Measurements from ENCODE around the gene GALNTL6.
"Not testable (repeated sequence)": the region's sequence is repeated elsewhere in the genome, so short reads cannot be mapped to it uniquely, and the experiment has no call there.

Gene GALNTL6

DNA sequence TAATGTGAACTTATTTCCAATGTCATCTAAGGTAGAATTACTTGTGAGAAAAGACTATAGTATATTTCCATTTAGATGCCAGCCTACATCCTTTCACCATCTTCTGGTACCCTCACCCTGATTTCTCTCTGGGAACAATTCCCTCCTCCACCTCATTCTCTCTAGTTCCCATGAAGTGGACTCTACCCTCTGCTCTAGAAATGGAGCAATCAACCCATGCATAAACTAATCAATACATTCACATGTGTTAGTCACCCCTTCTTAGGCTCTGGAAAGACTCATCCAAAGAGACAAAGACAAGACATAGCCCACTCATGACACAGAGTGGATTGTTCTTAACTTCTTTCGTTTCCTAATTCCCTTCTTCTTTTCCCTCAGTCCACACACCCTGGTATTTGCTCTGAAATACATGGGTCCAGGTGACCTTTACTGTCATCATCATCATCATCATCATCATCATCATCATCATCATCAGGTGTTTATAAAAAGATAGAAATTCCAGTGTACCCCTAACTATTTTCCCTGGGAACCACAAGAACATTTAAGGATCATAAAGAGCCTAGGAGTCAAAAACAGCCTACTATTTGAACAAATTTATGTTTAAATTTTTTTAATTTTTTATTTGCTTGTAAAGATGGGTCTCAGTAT lies 1056.5 kb downstream of the GALNTL6 start:
- DNase-seq (ENCODE audit: low spot score), result no peak

DNA sequence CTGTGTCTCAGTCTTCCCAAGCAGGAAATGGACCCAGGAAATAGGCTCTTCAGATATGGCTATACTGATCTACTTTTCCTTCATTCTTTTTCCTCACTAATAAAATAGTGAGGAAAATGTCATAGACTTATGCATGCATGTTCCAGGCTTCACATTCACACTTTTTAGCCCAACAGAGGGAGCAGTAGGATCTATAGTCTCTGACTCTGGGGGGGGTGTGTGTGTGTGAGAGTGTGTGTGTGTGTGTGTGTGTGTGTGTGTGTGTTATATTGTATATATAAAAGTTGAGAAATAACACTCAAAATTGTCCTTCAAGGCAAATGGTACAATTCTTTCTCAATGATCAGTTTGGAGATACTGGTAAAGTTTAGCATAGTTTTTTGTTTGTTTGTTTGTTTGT lies 1058.2 kb downstream of the GALNTL6 start:
- DNase-seq (ENCODE audit: low spot score), result no peak

DNA sequence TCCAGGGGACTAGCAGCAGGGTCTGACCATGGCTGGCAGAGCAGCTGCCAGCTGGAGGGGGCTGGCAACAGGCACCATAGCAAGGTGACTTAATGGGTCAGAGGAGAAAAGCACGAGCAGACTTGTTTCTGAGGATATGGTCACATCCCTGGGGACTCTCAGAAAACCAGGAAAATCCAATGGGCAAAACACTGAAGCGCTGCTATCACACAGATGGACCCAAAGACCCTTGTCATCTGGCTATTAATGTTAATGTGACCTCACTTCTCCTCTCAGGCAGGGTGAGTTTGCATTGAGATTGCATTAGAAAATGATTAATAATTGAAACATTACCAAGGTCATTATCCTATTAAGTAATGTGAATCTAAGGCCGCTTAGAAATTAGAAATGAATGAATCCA lies 1061.7 kb downstream of the GALNTL6 start:
- DNase-seq (ENCODE audit: low spot score), result no peak

DNA sequence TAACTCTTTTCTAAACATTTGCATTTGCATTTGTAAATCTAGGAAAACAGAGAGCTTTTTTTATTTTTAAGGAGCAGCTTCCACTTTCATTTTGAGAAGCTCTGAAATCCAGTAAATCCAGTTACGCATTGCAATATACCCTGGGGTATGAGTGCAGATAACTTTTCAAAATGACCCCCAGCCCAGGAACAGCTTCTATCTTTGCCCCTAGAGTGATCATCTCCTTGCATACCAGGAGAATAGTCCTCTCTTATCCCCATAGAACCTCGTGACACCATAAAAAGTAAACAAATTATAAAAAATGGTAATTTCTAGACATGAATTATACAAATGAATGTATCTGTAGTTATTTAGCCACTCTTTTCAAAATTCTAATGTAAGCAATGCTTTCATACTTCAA lies 1063.2 kb downstream of the GALNTL6 start:
- DNase-seq (ENCODE audit: low spot score), result no peak

DNA sequence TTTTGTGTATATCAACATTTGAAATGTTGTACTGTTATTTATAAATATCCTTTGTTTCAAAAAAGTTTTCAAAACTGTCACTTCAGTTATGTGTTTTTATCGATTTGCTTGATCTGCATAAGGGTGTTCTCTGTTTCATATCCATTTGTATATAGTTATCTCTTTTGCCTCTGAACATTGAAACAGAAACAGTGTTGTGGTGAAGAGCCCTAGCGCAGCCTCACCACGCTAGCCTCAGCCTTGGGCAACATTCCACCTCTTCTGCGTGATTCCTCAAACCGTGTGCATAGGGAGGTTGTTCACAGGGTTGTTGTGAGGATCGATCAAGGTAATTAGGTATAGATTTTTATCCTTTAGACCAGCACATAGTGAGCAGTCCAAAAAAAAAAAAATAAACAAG lies 1068.4 kb downstream of the GALNTL6 start:
- DNase-seq (ENCODE audit: low spot score), result no peak

DNA sequence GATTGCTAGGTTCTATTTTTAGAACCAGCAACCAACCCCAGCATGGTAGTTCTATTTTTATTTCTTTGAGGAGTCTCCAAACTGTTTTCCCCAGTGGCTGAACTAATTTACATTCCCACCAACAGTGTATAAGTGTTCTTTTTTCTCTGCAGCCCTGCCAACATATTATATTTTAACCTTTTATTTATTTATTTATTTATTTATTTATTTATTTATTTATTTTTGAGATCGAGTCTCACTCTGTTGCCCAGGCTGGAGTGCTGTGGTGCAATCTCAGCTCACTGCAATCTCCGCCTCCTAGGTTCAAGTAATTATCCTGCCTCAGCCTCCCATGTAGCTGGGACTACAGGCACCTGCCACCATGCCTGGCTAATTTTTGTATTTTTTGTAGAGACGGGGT lies 1074.2 kb downstream of the GALNTL6 start:
- DNase-seq (ENCODE audit: low spot score), result not testable (repeated sequence)

DNA sequence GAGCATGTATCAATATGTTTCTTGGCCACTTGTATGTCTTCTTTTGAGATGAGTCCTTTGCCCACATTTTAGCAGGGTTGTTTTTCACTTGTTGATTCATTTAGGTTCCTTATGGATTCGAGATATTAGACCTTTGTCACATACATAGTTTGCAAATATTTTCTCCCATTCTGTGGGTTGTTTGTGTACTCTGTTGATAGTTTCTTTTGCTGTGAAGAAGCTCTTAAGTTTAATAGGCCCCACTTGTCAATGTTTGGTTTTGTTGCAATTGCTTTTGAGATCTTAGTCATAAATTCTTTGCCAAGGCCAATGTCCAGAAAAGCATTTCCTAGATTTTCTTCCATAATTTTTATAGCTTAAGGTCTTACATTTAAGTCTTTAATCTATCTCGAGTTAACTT lies 1074.8 kb downstream of the GALNTL6 start:
- no peak for DNase-seq (ENCODE audit: low spot score)

DNA sequence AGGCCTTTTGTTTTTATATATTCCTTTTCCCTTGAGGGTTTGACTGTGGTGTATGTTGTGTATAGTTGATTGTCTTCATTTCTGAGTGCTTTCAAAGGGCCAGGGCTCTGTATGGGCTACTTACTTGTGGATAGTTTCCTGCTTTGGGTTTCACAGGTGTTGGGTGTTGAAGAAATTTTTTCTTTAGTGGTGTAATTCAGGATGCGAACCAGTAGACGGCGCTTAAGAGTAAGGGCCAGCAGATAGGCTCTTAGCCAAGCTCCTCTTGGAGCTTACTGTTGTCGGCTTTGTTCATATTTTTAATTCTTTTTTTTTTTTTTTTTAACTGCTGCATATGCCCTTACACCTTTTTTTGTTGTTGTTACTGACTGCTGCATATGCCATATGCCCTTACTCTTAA lies 1079.1 kb downstream of the GALNTL6 start:
- DNase-seq (ENCODE audit: low spot score), result peak; percentile 34

DNA sequence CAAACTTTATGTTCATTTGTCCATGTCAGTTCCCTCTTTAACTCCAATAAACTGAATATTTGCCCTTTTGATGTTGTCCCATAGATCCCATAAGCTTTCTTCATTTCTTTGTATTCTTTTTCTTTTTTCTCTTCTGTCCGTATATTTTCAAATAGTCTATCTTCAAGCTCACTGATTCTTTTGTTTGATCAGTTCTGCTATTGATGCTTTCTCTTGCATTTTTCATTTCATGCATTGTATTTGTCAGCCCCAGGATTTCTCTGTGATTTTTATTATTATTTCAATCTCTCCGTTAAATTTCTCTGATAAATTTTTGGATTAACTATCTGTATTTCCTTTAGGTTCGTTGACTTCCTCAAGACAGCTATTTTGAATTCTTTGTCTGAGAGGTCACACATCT lies 1082.5 kb downstream of the GALNTL6 start:
- no peak for DNase-seq (ENCODE audit: low spot score)

DNA sequence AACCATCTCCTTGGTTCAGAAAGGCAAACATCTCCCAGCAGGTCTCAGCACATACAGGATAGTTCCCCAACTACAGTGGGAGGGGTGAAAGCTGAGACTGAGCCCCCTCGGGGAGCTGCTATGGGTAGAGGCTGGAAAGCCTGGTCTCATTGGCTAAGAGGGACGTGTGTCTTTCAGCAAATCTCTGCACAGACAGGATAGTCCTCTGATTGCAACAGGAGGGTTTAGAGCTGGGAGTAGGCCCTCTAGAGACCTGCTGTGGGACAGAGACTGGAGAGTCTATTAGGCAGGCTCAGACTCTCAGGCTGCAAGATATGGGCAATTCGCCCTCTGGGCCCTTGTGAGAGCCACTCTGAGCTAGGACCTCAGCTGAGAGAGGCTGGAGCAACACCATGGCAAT lies 1083.8 kb downstream of the GALNTL6 start:
- DNase-seq (ENCODE audit: low spot score), result no peak

DNA sequence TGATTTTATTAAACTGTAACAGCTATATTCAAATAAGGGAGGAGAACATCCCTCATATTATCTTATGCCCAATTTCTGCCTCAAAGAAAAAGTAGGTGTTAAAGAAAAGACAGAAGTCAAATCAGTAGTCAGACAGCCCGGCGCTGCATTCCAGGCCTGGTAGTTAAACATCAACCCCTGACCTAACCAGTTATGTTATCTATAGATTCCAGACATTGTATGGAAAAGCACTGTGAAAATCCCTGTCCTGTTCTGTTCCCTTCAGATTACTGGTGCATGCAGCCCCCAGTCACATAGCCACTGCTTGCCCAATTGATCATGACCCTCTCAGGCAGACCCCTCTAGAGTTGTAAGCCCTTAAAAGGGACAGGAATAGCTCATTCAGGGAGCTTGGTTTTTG lies 1085.5 kb downstream of the GALNTL6 start:
- no peak for DNase-seq (ENCODE audit: low spot score)

DNA sequence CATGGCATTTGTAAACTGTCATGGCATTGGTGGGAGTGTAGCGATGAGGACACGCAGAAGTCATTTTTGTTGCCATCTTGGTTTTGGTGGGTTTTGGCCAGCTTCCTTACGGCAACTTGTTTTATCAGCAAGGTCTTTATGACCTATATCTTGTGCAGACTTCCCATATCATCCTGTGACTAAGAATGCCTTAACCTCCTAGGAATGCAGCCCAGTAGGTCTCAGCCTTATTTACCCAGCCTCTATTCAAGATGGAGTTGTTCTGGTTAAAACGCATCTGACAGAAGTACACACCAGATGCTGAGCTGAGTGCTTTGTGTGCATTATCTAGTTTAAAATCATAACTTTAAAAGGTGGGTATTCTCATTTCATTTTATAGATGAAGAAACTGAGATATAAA lies 1086.7 kb downstream of the GALNTL6 start:
- DNase-seq (ENCODE audit: low spot score), result no peak

DNA sequence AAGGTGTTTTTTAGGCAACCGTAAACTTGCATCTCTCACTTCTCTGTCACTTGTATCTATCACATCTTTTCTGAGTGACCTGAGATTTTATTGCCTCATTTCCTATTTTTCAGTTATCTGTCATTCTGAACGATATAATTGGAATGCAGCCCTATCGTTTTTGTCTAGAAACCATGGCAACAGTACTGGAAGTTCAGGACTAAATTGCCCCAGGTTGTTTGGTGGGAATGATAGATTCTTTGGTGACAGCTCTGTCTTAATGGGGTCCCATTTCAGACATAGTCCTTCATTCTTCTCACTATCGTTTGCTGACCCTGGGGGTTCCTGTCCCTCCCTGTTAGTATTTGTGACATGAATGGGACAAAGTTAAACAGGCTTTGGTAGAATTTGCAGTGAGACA lies 1087.7 kb downstream of the GALNTL6 start:
- DNase-seq (ENCODE audit: low spot score), result no peak

DNA sequence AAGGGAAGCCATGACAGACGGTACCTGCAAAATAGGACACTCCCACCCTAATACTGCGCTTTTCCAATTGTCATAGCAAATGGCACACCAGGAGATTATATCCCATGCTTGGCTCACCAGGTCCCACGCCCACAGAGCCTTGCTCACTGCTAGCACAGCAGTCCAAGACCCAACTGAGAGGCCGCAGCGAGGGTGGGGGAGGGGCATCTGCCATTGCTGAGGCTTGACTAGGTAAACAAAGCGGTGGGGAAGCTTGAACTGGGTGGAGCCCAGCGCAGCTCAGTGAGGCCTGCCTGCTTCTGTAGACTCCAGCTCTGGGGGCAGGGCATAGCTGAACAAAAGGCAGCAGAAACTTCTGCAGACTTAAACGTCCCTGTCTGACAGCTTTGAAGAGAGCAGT lies 1099.3 kb downstream of the GALNTL6 start:
- not testable (repeated sequence) for DNase-seq (ENCODE audit: low spot score)

DNA sequence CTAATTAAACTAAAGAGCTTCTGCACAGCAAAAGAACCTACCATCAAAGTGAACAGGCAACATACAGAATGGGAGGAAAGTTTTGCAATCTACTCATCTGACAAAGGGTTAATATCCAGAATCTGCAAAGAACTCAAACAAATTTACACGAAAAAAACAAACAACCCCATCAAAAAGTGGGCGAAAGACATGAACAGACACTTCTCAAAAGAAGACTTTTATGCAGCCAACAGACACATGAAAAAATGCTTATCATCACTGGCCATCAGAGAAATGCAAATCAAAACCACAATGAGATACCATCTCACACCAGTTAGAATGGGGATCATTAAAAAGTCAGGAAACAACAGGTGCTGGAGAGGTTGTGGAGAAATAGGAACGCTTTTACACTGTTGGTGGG lies 1104.2 kb downstream of the GALNTL6 start:
- not testable (repeated sequence) for DNase-seq (ENCODE audit: low spot score)

DNA sequence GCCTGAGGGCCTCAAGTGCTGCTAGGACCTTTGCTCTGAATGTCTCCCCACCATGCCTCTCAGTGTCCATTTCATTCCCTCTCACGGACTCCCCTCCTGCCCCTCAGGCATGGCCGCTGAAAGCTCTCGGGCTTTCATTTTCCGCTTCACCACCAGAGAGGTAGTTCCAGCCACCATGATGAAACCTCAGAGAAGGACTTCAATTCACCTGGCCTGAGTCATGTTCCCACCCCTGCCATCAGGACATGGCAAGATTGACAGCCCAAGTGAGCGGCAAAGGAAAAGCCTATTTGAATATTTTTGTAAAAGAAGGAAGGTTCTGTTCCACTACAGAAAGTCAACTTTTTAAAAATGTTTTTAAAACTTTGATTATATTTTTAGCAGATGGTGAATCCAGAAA lies 1106.1 kb downstream of the GALNTL6 start:
- DNase-seq (ENCODE audit: low spot score), result no peak

DNA sequence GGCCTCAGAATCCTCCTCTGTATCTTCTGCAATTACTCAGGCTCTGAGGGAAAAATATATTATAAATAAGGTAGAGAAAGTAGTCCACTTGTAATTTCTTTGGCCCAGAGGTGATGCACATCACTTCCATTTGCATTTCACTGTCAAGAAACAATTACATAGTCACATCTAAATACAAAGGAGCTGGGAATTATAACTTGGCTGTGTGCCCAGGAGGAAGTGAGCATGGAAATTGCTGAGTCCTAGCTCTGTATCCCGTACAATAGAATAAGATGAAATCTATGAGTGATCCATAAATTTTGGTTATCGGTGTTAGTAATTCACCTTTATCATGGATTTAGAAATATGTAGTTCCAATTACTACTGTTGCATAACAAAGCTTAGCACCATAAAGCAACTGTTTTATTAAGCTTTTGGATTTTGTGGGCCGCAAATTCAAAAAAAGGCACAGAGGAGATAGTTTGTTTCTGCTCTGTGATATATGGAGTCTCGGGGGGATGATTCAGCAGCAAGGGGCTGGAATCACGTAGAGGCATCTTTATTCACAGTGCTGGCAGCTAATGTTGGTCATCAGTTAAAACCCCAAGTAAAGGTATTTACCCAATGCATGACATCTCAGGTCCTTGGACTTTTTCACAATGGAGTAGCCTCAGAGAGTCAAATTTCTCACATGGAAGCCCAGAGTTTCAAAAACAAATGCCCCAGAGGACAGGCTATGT lies 1114.1 kb downstream of the GALNTL6 start:
- DNase-seq (ENCODE audit: low spot score), result no peak

DNA sequence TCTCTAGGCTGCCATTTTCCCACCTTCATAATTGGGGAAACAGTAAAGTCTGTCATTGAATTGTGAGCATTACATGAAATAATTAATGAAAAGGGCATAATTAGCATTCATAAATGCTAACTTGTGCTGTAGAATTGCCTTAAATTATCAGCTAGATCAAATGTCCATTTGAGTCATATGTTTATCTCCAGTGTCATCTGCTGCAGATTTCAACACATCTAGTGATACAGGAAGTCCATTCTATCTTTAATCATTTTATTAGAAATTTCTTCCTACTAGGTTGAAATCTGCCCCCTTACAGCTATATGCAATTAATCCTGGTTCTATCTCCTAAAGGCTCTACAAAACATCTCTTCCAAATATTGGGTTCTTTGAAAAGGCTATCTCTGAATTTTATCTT lies 1115.1 kb downstream of the GALNTL6 start:
- DNase-seq (ENCODE audit: low spot score), result no peak

DNA sequence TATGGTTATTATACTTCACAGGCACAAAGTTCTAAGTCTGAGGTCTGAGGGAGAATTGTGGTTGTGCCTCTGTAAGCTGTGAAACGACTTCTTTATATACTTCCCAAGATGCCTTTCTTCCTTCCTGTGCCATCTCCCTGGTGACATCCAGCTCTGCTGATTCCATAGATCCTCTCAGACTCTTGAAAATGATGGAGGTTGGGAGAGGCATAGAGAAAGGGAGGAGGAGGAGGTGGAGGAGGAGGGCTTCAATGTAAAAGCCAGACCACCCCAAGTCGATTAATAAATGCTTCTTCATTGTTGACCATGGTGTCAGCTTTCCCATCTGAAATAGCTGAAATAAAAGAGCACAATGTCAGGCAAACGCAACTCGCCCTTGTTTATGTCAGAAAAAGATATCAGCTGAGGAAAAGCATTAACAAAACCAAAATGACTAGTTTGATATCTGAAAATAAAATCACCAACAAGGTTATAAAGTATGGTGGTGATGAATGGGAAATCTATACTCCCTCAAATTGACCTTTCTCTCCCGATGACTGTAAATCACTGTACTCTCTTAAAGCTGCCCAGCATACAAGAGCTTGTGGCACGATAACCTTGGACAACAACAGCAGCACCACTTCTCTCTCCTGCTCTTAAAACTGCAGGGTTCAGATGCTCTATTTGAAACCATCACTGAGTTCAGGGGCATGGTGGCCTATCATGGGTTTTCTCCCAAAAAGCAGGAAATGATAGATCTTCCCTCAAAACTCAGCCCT lies 1125.0 kb downstream of the GALNTL6 start:
- no peak for DNase-seq (ENCODE audit: low spot score)

DNA sequence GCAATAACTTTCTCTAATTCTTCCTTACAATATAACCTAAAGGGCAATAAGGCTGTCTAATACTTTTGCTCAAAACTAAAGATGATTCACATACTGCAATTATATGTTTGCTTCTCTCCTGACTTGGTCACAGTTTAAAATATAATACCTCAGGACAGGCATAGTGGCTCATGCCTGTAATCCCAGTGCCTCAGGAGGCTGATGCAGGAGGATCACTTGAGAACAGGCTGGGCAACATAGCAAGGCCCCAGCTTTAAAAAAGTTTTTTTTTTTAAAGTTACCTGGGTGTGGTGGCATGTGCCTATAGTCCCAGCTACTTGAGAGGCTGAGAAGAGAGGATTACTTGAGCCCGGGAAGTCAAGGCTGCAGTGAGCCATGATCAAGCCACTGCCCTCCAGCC lies 1125.7 kb downstream of the GALNTL6 start:
- DNase-seq (ENCODE audit: low spot score), result no peak

DNA sequence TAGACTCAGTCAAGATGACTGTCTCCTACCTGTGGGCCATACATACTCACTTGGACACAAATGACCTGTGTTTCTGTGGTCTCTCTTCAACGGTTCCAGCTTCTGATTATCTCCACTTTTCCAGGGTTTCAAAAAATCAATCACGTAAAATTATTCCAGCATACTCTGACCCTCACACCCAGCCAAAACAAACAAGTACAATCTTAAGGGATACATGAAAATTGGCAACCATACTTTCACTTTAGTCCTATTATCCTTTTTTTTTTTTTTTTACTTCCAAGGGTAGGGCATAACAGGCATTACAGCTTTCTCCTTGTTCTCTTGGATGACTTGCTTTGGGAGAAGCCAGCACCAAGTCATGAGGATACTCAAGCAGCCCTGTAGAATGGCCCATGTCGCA lies 1129.6 kb downstream of the GALNTL6 start:
- no peak for DNase-seq (ENCODE audit: low spot score)

DNA sequence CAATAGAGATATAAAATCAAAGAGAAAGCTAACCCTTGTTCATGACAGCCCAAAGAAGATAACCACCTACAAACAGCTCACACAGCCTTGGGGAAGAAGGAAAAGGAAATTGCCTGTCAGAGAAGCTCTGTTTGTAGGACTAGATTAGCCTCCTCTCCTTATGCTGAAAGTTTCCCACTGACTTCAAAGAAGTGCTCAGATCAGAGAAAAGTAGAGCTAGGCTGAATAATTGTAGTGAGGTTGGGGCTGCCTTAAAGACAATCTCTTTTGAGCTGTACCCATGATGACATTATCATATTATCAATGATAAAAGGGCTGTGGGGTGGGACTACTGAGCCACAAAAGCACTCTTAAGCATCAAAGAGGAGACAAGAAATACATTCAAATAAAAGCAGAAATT lies 1132.4 kb downstream of the GALNTL6 start:
- no peak for DNase-seq (ENCODE audit: low spot score)

DNA sequence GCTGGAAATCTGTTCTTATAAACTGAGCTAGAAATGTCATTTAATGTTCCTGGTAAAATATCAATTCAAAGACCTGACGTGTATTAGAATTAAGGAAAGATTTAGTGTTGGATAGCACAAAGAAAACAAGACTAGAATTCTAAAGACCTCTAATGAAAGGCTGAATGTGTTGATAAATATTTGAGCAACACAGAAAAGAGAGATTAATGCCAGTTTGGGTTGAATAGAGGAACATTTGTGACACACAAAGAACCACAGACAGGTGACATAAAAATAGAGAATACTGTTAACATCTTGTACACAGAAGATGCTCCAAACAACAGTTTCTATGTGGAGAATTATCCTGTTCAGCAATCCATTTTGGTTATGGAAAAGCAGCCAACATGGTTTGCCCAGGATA lies 1133.3 kb downstream of the GALNTL6 start:
- no peak for DNase-seq (ENCODE audit: low spot score)
